ENCODE results near the gene NACA2. TPM values are rescaled to one million over a fixed set of nuclear protein-coding genes. Genes with fewer than 3 reads are reported as not detected.

NACA2 gene
- total and polyA plus RNA-seq, 2 of the 13 experiments (the other 11 are each of a cell fraction or from before 2014, with no cell fraction given): 0.21 TPM; not detected in 1

DNA sequence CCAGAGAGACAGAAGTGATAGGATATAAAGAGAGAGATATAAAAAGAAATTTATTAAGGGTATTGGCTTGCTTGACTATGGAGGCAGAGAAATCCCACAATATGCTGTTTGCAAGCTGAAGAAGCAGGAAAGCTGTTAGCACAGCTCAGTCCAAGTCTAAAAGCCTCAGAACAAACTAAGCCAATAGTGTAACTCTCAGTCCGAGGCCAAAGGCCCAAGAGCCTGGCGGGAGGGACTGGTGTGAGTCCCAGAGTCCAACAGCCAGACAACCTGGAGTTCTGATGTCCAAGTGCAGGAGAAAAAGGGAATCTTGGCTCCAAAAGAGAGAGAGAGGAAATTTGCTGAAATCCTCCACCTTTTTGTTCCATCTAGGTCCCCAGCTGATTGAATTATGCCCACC is 30.3 kb upstream of the NACA2 start:
- intact Hi-C loops (cut with micrococcal nuclease; ENCODE audit: unreplicated experiment) (no loop called here), in situ Hi-C loops (cut with HindIII; ENCODE audit: extremely low pct_ligation_motif_present, low pct_unique_long_range_greater_than_20kb) (no loop called here)
- Histone ChIP-seq H4K20me1 (ENCODE audit: insufficient read depth, low read length) (no peaks in the 10 kb centered on the region), H3K4me3 (replicated peaks in 1 of 3; ENCODE audit: insufficient read depth in 1 of 3, low read depth in 2 of 3, low read length in 3 of 3) (no peak overlapping the region), H3K9me3 (ENCODE audit: low read length) (peaks cover 13% of the 10 kb centered on the region), H3K79me2 (ENCODE audit: insufficient read depth, low read length) (no peaks in the 10 kb centered on the region), H3K9ac (ENCODE audit: insufficient read depth, low read depth, low read length) (no peak overlapping the region), H3K27ac (ENCODE audit: extremely low read length, insufficient read depth, low read length) (no peak overlapping the region), H3K4me1 (ENCODE audit: insufficient read depth, low read length) (peaks cover 12% of the 10 kb centered on the region; the same call in 1 of the 2 replicates), H3K36me3 (replicated peaks in 1 of 2; ENCODE audit: control insufficient read depth in 1 of 2, insufficient read depth in 2 of 2, low read length in 2 of 2) (no peaks in the 10 kb centered on the region), H3K4me2 (ENCODE audit: low read depth, low read length) (peak overlapping the region; percentile 37), H2AFZ (ENCODE audit: low read length) (peak overlapping the region; percentile 31), H3K27me3 (ENCODE audit: control insufficient read depth in 1 of 2, insufficient read depth in 2 of 2, low read length in 2 of 2) (no peaks in the 10 kb centered on the region)
- CTCF ChIA-PET (ENCODE audit: low intra/inter-chr PET ratio, low total read pairs): no interaction called here
- POLR2A ChIA-PET: no interaction called here
- DNase-seq (ENCODE audit: low spot score) (no peak), ATAC-seq (peak; percentile 91), FAIRE-seq (no peak)
- WGBS (ENCODE audit: low lambda C conversion rate): 0% methylated on average over 2 of the region's 2 CpGs
- BruUV-seq (replicated peaks): no TSS peak
- TF ChIP-seq, protein P1, sequence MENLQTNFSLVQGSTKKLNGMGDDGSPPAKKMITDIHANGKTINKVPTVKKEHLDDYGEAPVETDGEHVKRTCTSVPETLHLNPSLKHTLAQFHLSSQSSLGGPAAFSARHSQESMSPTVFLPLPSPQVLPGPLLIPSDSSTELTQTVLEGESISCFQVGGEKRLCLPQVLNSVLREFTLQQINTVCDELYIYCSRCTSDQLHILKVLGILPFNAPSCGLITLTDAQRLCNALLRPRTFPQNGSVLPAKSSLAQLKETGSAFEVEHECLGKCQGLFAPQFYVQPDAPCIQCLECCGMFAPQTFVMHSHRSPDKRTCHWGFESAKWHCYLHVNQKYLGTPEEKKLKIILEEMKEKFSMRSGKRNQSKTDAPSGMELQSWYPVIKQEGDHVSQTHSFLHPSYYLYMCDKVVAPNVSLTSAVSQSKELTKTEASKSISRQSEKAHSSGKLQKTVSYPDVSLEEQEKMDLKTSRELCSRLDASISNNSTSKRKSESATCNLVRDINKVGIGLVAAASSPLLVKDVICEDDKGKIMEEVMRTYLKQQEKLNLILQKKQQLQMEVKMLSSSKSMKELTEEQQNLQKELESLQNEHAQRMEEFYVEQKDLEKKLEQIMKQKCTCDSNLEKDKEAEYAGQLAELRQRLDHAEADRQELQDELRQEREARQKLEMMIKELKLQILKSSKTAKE (CRISPR knock-in tag; IDR thresholded peaks at IDR 0.05; ENCODE audit: borderline replicate concordance): no peak
- TF ChIP-seq SETDB1 (CRISPR knock-in tag; IDR thresholded peaks at IDR 0.05; ENCODE audit: borderline replicate concordance) (no peak), ZNF331 (CRISPR knock-in tag; IDR thresholded peaks at IDR 0.05) (no peak), ZNF879 (CRISPR knock-in tag; IDR thresholded peaks at IDR 0.05) (no peak), NR2F1 (CRISPR knock-in tag; IDR thresholded peaks at IDR 0.05) (no peak), KLF13 (CRISPR knock-in tag; IDR thresholded peaks at IDR 0.05) (no peak), ZSCAN22 (CRISPR knock-in tag; IDR thresholded peaks at IDR 0.05) (no peak), ZNF615 (CRISPR knock-in tag; IDR thresholded peaks at IDR 0.05; ENCODE audit: borderline replicate concordance) (no peak), ZNF766 (CRISPR knock-in tag; IDR thresholded peaks at IDR 0.05; ENCODE audit: borderline replicate concordance) (no peak), ZNF83 (CRISPR knock-in tag; IDR thresholded peaks at IDR 0.05; ENCODE audit: borderline replicate concordance) (no peak), ATRX (CRISPR knock-in tag; IDR thresholded peaks at IDR 0.05; ENCODE audit: borderline replicate concordance) (no peak), ZNF563 (CRISPR knock-in tag; IDR thresholded peaks at IDR 0.05) (no peak), PPARG (CRISPR knock-in tag; conservative IDR thresholded peaks at IDR 0.05) (no peak), RXRA (CRISPR knock-in tag; IDR thresholded peaks at IDR 0.05) (no peak)
- TF ChIP-seq, protein P2, sequence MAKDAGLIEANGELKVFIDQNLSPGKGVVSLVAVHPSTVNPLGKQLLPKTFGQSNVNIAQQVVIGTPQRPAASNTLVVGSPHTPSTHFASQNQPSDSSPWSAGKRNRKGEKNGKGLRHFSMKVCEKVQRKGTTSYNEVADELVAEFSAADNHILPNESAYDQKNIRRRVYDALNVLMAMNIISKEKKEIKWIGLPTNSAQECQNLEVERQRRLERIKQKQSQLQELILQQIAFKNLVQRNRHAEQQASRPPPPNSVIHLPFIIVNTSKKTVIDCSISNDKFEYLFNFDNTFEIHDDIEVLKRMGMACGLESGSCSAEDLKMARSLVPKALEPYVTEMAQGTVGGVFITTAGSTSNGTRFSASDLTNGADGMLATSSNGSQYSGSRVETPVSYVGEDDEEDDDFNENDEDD (CRISPR knock-in tag; IDR thresholded peaks at IDR 0.05; ENCODE audit: borderline replicate concordance): no peak
- TF ChIP-seq, protein P3, sequence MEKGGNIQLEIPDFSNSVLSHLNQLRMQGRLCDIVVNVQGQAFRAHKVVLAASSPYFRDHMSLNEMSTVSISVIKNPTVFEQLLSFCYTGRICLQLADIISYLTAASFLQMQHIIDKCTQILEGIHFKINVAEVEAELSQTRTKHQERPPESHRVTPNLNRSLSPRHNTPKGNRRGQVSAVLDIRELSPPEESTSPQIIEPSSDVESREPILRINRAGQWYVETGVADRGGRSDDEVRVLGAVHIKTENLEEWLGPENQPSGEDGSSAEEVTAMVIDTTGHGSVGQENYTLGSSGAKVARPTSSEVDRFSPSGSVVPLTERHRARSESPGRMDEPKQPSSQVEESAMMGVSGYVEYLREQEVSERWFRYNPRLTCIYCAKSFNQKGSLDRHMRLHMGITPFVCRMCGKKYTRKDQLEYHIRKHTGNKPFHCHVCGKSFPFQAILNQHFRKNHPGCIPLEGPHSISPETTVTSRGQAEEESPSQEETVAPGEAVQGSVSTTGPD (CRISPR knock-in tag; IDR thresholded peaks at IDR 0.05): no peak
- TF ChIP-seq, protein P4, sequence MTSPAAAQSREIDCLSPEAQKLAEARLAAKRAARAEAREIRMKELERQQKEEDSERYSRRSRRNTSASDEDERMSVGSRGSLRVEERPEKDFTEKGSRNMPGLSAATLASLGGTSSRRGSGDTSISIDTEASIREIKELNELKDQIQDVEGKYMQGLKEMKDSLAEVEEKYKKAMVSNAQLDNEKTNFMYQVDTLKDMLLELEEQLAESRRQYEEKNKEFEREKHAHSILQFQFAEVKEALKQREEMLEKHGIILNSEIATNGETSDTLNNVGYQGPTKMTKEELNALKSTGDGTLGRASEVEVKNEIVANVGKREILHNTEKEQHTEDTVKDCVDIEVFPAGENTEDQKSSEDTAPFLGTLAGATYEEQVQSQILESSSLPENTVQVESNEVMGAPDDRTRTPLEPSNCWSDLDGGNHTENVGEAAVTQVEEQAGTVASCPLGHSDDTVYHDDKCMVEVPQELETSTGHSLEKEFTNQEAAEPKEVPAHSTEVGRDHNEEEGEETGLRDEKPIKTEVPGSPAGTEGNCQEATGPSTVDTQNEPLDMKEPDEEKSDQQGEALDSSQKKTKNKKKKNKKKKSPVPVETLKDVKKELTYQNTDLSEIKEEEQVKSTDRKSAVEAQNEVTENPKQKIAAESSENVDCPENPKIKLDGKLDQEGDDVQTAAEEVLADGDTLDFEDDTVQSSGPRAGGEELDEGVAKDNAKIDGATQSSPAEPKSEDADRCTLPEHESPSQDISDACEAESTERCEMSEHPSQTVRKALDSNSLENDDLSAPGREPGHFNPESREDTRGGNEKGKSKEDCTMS (CRISPR knock-in tag; conservative IDR thresholded peaks at IDR 0.05): no peak

Measured in HepG2 (cell line).